HG02571 (cell line): Measurements from ENCODE around the gene TRIM39.

Source experiments
- ATAC-seq: cut with Tn5 transposase; IDR thresholded peaks from one replicate; pipeline ENCODE4 v1.9.1; 2021; ENCODE audit warnings: mild to moderate bottlenecking, moderate library complexity; ENCODE audit not compliant: unreplicated experiment

The TRIM39 gene

DNA sequence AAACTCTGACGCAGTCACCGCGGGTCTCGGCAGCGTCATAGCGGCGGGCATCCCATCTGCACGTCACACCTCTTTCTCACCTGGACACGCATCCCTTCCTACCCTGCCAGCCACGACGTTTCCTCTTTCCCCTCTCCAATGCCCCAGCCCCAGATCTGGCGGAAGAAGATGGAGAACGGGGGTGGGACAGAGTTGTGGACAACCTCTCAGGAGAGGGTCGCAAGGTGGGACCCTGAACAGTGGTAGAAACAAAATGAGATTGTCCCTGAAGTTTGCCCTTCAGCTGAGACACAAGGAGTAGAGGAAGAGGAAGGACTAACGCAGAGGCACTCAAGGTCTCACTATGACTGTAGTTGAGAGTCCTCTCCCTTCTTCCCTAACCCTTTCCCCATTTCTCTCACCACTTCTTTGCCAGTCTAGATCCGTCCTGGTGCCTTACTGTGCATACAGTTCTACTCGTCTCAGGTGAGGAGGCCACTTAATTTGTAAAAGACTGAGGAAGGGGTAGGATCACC, 562 bp downstream of the TRIM39 start:
- no peak for ATAC-seq

DNA sequence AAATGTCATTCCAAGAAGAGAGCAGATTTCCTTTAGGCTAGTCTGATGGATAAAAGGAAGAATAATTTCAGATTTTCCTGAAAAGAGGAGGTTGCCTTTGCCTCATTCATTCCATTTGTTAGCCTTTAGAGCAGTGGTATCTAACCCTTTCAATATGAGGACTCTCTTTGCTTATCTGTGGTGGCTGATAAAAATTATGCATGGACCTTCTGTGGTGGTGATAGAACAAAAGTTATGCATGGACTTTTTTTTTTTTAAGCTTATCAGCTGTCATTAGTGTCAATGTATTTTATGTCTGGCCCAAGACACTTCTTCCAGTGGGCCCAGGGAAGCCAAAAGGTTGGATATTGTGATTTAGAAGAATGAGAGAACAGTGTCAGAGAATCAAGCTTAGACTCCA, 1.7 kb downstream of the TRIM39 start:
- ATAC-seq, result no peak

DNA sequence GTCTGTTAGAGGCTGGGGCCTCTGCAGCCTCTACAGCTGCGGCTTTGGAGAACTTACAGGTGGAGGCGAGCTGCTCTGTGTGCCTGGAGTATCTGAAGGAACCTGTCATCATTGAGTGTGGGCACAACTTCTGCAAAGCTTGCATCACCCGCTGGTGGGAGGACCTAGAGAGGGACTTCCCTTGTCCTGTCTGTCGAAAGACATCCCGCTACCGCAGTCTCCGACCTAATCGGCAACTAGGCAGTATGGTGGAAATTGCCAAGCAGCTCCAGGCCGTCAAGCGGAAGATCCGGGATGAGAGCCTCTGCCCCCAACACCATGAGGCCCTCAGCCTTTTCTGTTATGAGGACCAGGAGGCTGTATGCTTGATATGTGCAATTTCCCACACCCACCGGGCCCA, 2.6 kb downstream of the TRIM39 start:
- no peak for ATAC-seq

DNA sequence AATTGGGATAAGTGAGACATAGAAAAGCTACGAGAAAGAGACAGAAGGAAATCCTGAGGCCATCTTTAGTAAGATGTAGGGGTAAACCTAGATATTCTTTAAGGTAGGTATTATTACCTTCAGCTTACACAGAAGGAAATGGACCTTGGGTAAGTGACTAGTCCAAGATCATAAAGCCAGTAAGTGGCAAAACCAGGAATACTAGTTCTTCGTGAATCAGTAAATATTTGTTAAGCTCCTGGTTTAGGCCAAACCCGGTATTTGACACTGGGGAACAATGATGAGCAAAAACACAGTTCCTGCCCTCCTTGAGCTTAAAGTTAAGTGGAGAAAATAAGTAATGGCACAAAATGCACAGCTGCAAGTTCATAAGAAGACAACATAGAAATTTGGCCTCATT, 5.3 kb downstream of the TRIM39 start:
- ATAC-seq, result no peak

DNA sequence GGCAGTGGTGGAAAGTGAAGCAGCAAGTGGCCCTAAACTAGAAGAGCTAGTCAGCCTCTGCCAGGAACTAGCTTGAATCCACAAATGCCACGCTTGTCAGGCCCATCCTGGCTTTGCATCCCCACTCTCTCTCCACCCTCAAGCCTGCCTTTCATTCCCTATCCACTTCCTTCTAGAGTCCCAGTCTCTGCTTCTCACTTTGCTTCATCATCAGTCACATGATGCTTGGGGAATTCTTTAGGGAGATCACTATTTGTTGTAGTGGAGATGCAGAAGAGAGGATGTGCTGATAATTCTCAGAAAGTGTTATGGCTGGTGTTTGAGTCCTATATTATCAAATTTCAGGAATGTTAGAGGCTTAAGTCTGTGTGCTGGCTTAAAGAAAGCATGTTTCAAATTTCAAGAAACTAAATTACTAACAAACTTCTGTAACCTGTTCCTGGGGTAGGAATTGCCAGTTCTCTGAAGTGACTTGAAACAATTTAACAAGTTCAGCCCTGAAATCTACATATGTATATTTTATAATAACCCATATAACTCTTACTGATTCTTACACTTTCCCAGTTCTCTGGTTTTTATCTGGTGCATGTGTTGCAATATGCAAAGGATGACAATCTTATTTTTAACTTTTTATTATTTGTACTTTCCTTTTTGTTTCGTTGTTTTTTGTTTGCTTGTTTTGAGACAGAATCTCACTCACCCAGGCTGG, 7.5 kb downstream of the TRIM39 start:
- no peak for ATAC-seq

DNA sequence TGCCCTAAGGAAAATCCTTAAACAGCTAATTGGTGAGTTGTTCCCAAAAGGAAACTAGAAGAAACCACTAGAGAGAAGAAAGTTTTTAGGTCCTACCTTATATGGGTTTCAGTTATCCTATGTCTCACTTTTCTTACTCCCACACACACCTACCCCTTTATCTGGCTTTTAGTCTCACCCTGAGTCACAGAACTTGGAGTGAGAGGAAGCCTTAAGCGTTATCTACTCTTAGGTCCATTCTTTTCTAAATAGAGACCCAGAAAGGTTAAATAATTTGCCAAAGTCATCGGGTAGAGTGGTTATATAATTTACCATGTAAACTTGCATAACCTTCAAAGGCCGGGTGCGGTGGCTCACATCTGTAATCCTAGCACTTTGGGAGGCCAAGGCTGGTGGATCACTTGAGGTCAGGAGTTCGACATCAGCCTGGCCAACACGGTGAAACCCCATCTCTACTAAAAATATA, 13.9 kb downstream of the TRIM39 start:
- ATAC-seq, result no peak

DNA sequence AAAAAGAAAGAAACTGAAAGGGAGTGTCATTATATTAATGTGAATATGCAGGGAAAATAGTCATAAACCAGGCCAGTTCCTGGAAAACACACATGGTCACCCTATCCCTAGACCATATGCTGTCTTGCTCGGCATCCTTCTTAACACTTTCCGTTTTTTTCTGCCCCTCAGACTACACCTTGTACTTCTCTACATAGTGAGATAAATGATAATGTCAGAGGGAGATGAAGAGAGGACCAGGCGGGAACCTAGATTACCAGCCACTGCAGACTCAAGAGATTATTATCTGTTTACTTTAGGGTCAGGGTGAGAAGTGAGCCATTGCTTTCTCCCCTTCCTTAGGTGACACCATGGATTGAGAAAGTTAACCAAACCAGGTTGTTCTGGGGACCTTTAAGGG, 14.5 kb downstream of the TRIM39 start:
- ATAC-seq, result no peak

DNA sequence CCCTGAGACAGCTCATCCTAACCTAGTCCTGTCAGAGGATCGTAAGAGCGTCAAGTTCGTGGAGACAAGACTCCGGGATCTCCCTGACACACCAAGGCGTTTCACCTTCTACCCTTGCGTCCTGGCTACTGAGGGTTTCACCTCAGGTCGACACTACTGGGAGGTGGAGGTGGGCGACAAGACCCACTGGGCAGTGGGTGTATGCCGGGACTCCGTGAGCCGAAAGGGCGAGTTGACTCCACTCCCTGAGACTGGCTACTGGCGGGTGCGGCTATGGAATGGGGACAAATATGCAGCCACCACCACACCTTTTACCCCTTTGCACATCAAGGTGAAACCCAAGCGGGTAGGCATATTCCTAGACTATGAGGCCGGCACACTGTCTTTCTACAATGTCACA, 15.0 kb downstream of the TRIM39 start:
- no peak for ATAC-seq

DNA sequence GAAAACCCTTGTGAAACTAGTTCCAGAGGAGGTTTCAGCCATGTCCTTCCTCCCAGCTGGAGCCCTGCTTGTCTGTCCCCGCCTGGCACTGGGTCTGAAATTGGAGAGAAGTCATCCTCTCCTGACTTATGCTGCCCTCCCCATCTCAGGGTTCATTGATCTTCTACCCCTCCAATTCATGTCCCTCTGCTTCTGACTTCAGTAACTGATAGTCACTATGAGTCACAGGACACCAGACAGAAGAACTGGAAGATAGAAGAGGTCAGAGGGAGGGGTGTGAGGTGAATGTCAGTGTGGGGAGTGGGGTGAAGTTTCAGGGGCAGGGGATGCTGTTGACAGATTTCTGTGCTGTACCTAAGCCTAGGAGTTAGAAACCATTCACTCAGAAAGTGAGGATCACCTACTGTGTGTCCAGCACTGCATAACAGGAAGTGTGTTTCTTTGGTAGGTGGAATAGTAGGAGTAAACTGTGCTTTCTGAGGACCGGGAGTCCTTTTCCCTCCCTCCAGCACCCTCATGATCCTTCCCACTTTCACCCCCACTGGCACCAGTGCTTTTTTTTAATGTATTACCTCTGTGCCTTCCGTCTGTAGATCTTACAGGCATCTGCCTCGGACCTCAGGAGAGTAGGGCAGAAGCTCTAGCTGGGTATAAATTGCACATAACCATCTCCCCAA, 17.6 kb downstream of the TRIM39 start:
- ATAC-seq, result no peak

DNA sequence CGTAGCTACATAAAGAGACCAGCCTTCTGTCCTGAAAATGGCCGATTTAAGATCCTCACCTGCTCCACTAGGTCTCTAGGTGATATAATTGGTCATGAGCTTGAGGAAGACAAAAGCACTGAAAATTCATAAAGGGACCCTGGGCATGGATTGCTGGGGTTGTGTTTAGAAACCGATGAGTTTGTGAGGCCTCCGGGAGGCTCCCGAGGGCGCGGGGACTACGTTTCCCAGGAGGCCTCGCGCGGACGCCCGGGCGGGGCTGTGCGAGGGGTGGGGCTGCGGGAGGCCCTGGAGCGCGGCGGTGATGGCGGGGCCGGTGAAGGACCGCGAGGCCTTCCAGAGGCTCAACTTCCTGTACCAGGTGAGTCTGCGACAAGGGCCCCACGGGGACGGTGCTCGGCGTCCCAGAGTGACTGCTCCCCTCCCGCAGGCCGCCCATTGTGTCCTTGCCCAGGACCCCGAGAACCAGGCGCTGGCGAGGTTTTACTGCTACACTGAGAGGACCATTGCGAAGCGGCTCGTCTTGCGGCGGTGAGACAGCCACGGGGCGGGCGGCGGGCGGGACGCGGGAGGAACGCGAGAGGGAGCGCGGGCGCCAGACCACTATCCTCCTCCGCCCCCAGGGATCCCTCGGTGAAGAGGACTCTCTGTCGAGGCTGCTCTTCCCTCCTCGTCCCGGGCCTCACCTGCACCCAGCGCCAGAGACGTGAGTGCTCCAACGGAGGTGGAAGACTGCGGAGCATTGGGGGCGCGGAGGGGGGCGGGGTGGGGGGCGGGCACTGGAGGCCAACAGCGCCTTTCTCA, 18.3 kb downstream of the TRIM39 start, which contains the start of gene RPP21:
TSS of gene RPP21 (plus strand) at position 289 of the 804 bp plus-strand sequence. CDS start at position 305, 16 bp downstream.
- peak; percentile 82 for ATAC-seq

DNA sequence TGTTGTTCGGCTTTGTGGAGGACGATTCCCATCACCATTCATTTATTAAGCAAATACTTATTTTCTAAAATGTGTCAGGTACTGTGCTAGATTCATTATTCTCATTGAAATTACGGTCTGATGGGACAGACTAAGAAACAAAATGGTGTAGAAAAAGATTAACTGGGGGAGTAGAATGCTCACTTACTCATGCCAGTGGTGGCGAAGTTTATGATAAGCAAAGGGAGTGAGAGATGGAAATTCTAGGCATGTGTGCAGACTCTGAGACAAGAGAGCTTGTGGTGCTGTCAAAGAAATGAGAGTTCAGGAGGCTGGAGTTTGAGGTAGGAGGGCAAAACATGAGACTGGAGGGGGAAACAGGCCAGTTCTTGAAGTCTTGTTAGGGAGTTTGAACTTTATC, 19.1 kb downstream of the TRIM39 start:
- no peak for ATAC-seq

DNA sequence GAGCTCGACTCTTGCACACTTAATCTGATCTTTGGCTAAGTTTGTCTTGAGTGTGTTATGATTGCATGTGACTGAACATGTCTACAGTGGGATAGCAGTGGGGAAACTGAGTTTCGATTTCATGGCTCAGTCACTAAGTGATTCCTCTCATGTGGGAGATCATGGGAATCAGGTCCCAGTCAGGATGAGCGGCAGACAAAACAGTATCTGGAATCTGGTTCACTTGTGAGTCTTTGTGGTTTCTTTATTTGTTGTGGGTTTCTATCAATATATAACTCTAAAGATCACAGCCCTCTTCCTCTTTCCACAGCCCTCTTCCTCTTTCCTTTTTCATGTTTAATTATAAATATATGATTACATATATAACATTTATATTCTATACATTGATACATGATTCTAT, 22.2 kb downstream of the TRIM39 start:
- no peak for ATAC-seq

DNA sequence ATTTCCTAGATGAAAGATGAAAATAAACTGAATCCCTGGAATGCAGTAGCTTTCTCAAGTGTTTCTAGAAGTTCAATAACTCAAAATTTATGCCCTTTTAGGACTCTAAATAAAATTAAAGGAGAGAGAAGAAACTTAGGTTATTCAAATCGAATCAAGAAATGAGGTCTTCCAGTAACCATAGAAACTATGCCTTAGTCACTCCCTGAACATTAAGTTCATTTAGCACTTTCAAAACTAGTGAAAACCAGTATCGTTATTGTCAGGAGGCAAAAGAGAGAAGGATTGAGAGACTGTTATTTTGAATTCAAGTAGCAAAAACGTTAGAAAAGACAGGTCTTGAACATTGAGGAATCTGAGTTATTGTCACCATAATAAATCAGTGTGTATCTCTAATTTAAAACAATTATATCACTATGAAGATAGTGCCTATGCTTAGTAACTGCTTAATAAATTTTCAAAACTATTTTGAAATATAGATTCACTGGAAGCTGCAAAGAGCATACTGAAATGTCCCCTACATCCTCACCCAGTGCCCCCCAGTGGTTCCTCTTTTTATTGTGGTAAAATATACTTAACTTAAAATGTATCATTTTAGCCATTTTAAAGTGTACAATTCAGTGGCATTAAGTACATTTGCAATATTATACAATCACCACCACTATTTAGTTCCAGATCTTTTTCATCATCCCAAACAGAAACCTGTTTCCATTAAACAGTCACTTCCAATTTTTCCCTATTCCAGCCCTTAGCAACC, 22.9 kb downstream of the TRIM39 start:
- ATAC-seq, result no peak

DNA sequence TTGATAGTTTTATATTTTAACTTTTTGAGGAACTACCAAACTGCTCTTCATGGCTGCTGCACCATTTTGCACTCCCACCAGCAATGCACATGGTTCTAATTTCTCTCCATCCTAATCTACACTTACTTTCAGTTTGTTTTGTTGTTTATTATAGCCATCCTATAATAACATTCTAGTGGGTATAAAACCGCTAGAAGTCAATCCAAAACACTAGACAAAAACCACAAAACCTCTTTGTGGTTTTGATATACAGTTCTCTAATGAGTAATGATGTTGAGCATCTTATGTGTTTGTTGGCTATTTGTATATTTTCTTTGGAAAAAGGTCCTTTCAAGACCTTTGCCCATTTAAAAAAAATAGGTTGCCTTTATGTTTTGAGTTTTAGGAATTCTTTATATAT, 23.8 kb downstream of the TRIM39 start:
- no peak for ATAC-seq

DNA sequence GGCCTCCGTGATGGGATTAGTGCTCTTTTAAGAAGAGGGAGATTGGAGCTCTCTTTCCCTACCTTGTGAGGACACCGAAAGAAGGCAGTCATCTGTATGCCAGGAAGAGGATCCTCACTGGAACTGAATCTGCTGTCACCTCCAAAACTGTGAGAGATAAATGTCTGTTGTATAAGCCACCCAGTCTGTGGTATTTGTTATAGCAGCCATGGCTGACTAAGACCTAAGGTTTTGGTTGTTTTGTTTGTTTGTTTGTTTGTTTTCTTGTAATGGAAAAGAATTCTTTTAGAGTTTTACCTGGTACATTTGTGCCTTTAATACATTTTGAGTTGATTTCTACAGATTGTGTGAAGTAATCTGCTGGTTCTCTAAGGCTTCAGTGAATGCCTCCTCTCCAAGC, 25.8 kb downstream of the TRIM39 start:
- ATAC-seq, result no peak

DNA sequence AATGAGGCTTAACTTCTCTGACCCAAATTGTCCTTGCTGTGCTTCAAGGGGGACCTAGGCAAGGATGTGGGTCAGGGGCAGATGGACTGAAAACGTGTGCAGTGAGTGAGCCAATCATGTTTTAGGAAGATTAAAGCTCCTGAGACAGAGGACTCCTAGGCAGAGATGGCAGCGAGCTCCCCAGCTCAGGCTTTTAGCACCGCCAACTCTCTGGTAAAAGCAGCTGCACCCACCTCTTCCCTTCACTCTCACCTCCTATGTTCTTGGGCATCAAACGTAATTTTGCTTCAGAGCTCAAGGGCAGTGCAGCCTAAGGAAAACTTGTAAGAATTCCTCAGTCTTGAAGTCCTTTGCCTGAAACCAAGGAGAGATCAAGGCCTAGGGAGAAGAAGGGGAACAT, 28.6 kb downstream of the TRIM39 start:
- no peak for ATAC-seq

DNA sequence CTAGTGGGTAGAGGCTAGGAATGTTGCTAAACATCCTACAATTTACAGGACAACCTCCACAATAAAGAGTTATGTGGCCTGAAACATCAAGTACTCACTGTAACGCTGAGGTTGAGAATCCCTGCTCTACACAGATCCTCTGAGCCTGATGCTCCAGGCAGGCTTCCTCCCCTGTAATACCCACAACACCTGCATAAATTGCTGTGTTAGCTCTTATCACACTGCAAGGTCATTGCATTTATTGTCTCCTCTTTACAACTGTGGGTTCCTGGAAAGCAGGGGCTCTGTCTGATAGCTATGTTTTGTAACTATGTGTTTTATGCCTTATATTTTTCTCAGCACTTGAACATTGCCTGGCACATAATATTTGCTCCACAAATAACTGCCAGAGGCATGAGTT, 29.8 kb downstream of the TRIM39 start:
- ATAC-seq, result no peak

DNA sequence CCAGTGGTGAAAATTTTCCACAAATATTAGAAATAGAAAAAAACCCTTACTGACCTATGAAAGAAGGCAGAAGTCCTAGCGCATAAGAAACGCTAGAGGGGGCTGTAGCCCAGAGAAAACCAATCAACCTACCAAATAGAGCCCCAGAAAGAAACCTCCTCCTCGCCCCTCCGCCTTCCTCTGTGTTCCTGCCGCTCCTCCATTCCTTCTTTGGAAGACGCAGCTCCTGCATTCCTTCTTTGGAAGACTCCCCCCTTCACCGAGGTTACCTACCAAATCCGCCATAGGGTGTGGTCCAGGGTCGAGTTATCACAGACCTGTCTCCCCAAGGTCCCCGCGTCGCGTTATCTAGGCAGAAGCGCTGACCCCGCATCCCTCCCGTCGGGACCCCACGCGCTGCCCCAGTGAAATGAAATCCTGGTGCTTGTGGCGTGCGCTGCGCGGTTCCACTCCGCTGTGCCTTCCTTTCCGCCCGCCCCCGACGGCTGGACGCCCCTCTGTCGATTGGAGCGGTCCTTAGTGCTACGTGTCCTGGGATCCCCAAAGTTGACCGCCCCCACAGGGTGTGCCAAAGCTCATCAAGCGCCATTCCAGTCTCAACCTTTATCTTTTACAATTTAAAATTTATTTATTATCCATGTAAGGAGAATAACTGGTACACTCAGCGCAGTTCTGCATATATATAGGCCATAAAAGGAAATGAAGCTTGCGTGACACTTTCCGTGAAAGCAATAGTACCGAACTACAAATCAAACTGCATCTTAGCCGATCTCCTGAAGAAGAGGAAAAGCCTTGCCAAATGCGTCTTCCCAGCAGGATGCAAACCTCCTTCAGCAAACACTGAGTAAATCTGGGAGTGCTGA, 31.2 kb downstream of the TRIM39 start:
- no peak for ATAC-seq

DNA sequence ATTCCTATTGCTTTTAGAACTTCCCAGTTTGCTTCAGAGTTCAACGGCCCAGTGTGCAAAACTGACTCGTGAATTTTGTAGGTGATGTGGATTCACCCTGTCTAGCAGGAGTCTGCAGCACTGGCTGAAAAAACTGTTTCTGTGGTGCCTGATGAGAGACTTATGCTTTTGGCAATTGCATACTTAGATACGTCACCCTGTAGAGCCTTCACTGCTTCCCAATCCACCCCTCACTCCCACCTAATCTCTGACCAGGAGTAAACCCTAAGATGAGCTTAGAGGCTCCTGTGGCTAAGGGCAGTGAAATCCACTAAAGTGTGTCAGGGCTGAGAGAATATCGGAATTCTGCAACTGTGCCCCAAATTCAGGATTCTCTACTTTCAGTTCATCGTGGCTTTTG, 32.5 kb downstream of the TRIM39 start:
- ATAC-seq, result no peak

DNA sequence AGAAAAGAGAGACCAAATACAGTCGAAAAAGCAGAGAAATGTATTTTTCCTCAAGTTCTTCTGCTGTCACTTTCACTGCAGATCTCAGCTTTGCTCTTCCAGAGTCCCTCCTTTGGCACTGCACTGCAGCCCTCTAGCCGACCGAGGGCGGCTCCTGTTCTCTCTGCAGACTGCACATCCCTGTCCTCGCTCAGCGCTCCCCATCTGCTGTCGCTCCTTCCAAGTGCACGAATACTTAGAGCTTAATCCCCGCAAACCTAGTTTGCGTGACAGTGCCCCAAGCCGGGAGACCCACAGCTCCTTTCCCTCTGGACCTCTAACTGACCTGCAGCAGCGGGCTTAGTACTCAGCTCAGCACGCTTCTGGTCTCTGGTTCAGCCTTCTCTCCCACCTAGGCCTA, 33.4 kb downstream of the TRIM39 start:
- no peak for ATAC-seq
